NCI-H1436 (cell line): Measurements from ENCODE around the gene BAIAP3.

Experiments
- DNase-seq: peaks from one replicate; lab custom pipeline; 2025; lab: John Stamatoyannopoulos, UW

Gene BAIAP3

GRCh38 chr16:1394367-1394951 is 61.0 kb downstream of the BAIAP3 start:
- DNase-seq: no peak

DNA sequence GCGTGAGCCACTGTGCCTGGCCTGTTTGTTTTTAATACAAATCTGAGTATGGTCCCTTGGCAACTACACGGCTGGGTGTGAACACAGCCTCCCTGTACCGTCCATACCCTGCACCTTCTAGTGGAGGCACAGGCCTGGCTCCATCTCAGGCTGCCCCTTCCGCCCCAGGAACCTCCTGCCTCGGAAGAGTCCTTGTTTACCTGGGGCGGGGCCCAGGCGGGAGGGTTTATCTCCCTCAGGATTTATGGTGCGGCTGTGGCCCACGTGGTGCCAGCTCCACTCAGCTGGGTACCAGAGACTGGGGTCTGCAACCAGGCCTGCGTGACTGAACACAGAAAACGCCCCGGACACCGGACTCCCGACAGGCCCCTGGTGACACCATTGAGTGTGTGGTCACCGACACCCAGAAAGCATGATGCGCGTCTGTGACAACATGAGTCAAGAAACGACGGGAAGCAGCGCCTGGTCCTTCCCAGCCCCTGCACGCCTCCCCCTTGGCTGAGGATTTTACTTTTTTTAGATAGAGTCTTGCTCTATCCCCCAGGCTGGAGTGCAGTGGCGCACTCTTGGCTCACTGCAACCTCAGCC is 62.1 kb downstream of the BAIAP3 start:
- no peak for DNase-seq

DNA sequence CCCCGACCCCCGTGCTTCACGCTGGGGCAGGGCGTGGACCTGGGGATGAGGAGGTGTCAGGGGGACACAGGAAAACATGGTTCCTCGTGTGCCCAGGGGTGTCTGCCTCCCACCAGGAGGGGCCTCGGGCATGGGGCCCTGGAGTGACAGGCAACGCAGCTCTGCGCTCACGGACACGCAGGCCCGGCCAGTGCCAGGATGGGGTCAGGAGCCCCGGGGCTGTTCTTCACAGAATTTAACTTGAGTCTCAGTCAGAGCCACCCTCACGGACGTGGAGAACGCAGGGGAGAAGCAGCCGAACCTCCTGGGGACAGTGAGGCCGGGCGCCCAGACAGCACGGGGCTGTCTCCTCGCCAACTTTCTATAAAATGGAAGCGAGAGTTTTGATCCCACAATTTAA is 64.3 kb downstream of the BAIAP3 start:
- no peak for DNase-seq

GRCh38 chr16:1398351-1398750 is 64.9 kb downstream of the BAIAP3 start:
- no peak for DNase-seq
